BE2C (cell line): Measurements from ENCODE around the gene GLIS2.
A peak's percentile ranks its signal among the peaks of the same experiment; 100 is the strongest.

Source experiments
- DNase-seq: peaks from one replicate; pipeline ENCODE4 v3.0.0-alpha.2; 2020
- H3K27me3 ChIP-seq: fragments of 250-450 bp; sonication (Bioruptor Pico); 2 replicates; pipeline ENCODE4 v1.5.1; 2020; ENCODE audit warnings: mild to moderate bottlenecking
- H3K36me3 ChIP-seq: fragments of 250-450 bp; sonication (Bioruptor Pico); 2 replicates; pipeline ENCODE4 v1.5.1; 2020; ENCODE audit warnings: mild to moderate bottlenecking
- H3K4me1 ChIP-seq: fragments of 250-450 bp; sonication (Bioruptor Pico); 2 replicates; pipeline ENCODE4 v1.5.1; 2020
- H3K4me3 ChIP-seq: 2 replicates; pipeline ENCODE4 v1.5.1; 2011; ENCODE audit warnings: low read depth, low read length
- H3K9me3 ChIP-seq: fragments of 250-450 bp; sonication (Bioruptor Pico); 2 replicates; pipeline ENCODE4 v1.5.1; 2020
- CTCF ChIP-seq: IDR thresholded peaks from 2 replicates; pipeline ENCODE4 v1.5.1; 2012; ENCODE audit warnings: mild to moderate bottlenecking, low read depth, low read length

Gene GLIS2

GRCh38 chr16:4327386-4328045 is 11.6 kb downstream of the GLIS2 start:
- H3K4me1 ChIP-seq, result peaks cover 16% of the 10 kb centered on the region
- DNase-seq, result no peak
- H3K9me3 ChIP-seq, result no peaks in the 10 kb centered on the region
- H3K27me3 ChIP-seq, result no peaks in the 10 kb centered on the region
- H3K4me3 ChIP-seq, result peak overlapping the region; percentile 65
- H3K36me3 ChIP-seq, result no peaks in the 10 kb centered on the region
- TF ChIP-seq CTCF, result no peak

GRCh38 chr16:4328046-4328781 is 12.3 kb downstream of the GLIS2 start:
- no peaks in the 10 kb centered on the region for H3K27me3 ChIP-seq
- peaks cover 16% of the 10 kb centered on the region for H3K4me1 ChIP-seq
- DNase-seq, result peak; percentile 89
- H3K4me3 ChIP-seq, result peak overlapping the region; percentile 65
- TF ChIP-seq CTCF, result peak; percentile 70
- H3K9me3 ChIP-seq, result no peaks in the 10 kb centered on the region
- H3K36me3 ChIP-seq, result no peaks in the 10 kb centered on the region

GRCh38 chr16:4328782-4329775 is 13.2 kb downstream of the GLIS2 start:
- H3K4me3 ChIP-seq, result no peak overlapping the region
- H3K4me1 ChIP-seq, result peaks cover 9% of the 10 kb centered on the region
- DNase-seq, result no peak
- no peak for TF ChIP-seq CTCF
- no peaks in the 10 kb centered on the region for H3K9me3 ChIP-seq
- no peaks in the 10 kb centered on the region for H3K27me3 ChIP-seq
- no peaks in the 10 kb centered on the region for H3K36me3 ChIP-seq

- peak; percentile 90 for DNase-seq
- Histone ChIP-seq H3K4me1 (peaks cover 5% of the 10 kb centered on the region; the same call in 1 of the 2 replicates), H3K9me3 (no peaks in the 10 kb centered on the region), H3K36me3 (no peaks in the 10 kb centered on the region), H3K27me3 (no peaks in the 10 kb centered on the region), H3K4me3 (no peak overlapping the region)
- TF ChIP-seq CTCF, result peak; percentile 94
Observed at GRCh38 chr16:4330277-4330874, 14.5 kb downstream of the GLIS2 start.

GRCh38 chr16:4332083-4332482 is 16.2 kb downstream of the GLIS2 start:
- H3K27me3 ChIP-seq, result no peaks in the 10 kb centered on the region
- peaks cover 5% of the 10 kb centered on the region; the same call in 1 of the 2 replicates for H3K4me1 ChIP-seq
- peaks cover 7% of the 10 kb centered on the region; the same call in 1 of the 2 replicates for H3K36me3 ChIP-seq
- no peaks in the 10 kb centered on the region for H3K9me3 ChIP-seq
- no peak overlapping the region for H3K4me3 ChIP-seq
- TF ChIP-seq CTCF, result no peak
- DNase-seq, result no peak
